ENCODE measurements around the gene CBLN1. TPM values are rescaled to one million over a fixed set of nuclear protein-coding genes. Genes with fewer than 3 reads are reported as not detected.

Gene CBLN1
- total RNA-seq, 6 experiments from 2014 or later: not detected

DNA sequence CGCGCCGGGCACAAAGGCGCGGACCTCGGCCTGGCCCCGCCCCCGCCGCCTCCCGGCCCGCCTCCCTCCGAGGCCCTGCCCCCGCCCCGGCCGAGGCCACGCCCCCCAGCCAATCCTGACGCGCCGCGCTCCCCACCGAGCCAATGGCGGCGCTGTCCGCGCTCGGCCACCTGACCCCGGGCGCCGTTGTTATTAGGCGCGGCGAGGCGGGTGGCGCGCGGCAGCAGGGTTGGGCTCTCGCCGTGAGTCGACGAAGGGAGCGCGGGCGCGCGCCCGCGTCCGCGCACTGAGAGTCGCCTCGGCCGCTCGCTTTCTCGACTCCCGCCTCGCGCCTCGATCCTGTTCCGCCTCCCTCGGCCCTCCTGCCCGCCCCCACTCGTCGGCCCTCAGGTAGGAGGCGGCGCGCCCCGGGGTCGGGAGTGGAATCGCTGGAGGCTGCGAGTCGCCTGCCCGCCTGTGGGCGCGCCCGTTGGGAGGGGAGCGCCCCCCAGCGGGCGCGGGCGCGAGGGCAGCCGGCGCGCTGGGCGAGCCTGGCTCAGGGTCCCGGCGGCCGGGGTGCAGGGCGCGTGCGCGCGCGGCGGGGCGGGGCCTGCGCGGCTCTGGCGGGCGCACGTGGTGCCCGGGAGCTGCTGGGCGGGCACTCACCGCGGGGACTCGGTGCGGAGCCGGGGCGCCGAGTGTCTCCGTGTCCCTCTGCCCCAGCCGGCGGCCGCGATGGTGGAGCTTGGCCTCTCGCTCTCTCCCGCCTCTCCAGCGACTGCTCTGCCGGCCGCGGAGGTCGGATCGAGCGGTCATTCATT lies 405 bp upstream of the CBLN1 start:
- Mint-ChIP-seq H3K9me3 (peaks cover 22% of the 10 kb centered on the region), H3K36me3 (ENCODE audit: low read depth) (no peaks in the 10 kb centered on the region), H3K27ac (no peak overlapping the region), H3K4me3 (no peak overlapping the region), H3K27me3 (ENCODE audit: insufficient read depth) (peaks cover 4% of the 10 kb centered on the region; the same call in 1 of the 2 replicates), H3K4me1 (ENCODE audit: low read depth) (no peaks in the 10 kb centered on the region)
- TF ChIP-seq, protein P1, sequence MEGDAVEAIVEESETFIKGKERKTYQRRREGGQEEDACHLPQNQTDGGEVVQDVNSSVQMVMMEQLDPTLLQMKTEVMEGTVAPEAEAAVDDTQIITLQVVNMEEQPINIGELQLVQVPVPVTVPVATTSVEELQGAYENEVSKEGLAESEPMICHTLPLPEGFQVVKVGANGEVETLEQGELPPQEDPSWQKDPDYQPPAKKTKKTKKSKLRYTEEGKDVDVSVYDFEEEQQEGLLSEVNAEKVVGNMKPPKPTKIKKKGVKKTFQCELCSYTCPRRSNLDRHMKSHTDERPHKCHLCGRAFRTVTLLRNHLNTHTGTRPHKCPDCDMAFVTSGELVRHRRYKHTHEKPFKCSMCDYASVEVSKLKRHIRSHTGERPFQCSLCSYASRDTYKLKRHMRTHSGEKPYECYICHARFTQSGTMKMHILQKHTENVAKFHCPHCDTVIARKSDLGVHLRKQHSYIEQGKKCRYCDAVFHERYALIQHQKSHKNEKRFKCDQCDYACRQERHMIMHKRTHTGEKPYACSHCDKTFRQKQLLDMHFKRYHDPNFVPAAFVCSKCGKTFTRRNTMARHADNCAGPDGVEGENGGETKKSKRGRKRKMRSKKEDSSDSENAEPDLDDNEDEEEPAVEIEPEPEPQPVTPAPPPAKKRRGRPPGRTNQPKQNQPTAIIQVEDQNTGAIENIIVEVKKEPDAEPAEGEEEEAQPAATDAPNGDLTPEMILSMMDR (IDR thresholded peaks at IDR 0.05): no peak
- no peak for DNase-seq

DNA sequence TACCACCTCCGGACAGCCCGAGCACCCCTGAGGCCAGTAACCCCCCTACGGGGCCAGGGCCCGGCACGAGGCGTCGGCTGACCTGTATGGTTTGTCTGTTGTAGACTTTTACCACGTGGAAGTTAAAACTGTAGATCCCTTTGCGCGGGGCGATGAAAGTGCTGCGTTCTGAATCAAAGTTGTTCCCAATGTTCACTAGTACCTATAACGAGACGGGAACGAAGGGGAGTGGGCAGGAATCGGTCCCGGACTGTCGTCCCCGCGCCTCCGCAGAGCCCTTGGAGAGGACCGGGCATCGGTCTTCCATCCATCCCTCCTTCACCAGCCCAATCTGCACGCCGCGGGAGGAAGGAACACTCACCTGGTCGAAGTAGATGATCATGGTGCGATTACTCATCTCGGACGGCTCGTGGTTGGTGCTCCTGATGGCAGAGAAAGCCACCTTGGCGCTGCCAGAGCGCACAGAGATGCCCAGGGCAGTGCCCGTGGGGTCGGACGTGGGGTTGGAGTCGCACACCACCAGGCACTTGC lies 732 bp downstream of the CBLN1 start:
- Mint-ChIP-seq H3K36me3 (ENCODE audit: low read depth) (peaks cover 3% of the 10 kb centered on the region; the same call in 1 of the 2 replicates), H3K27me3 (ENCODE audit: insufficient read depth) (peaks cover 7% of the 10 kb centered on the region), H3K9me3 (peaks cover 29% of the 10 kb centered on the region), H3K4me3 (no peak overlapping the region), H3K4me1 (ENCODE audit: low read depth) (no peaks in the 10 kb centered on the region), H3K27ac (no peak overlapping the region)
- TF ChIP-seq, protein P1 (IDR thresholded peaks at IDR 0.05): no peak
- DNase-seq: no peak

DNA sequence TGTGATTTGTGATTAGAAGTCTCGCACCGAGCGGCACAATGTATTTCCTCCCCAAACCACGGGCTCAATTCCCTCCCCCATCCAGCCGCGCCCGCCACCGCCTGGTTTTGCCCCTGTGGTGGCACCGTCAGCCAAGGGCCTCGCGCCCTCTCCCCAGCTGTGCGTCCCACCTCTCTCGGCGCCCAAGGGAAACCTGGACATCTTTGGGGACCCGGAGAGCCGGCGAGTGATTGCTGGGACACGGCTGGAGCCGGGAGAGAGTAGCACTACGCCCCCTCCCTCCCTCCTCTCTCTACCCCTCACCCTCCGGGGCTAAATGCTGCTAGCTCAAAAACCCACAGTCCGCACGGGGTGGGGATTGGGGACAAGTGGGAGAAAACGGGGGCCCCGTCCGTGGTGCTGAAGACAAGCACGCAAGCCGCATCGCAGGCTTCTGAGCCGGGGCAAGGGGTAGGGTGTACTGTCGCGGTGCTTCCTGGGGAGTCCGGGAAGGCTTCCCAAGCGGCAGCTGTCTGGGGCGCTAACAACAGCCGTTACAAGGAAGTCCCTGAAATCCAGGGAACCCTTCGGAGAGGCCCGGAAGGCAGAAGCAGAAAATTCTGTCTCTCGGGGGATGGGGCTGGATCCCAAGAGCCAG lies 1.4 kb downstream of the CBLN1 start:
- no peak for DNase-seq
- H3K4me3 Mint-ChIP-seq: no peak overlapping the region
- peaks cover 3% of the 10 kb centered on the region; the same call in 1 of the 2 replicates for H3K36me3 Mint-ChIP-seq (ENCODE audit: low read depth)
- H3K27me3 Mint-ChIP-seq (ENCODE audit: insufficient read depth): peaks cover 7% of the 10 kb centered on the region
- TF ChIP-seq, protein P1 (IDR thresholded peaks at IDR 0.05): no peak
- H3K27ac Mint-ChIP-seq: no peak overlapping the region
- H3K4me1 Mint-ChIP-seq (ENCODE audit: low read depth): no peaks in the 10 kb centered on the region
- peaks cover 29% of the 10 kb centered on the region for H3K9me3 Mint-ChIP-seq

DNA sequence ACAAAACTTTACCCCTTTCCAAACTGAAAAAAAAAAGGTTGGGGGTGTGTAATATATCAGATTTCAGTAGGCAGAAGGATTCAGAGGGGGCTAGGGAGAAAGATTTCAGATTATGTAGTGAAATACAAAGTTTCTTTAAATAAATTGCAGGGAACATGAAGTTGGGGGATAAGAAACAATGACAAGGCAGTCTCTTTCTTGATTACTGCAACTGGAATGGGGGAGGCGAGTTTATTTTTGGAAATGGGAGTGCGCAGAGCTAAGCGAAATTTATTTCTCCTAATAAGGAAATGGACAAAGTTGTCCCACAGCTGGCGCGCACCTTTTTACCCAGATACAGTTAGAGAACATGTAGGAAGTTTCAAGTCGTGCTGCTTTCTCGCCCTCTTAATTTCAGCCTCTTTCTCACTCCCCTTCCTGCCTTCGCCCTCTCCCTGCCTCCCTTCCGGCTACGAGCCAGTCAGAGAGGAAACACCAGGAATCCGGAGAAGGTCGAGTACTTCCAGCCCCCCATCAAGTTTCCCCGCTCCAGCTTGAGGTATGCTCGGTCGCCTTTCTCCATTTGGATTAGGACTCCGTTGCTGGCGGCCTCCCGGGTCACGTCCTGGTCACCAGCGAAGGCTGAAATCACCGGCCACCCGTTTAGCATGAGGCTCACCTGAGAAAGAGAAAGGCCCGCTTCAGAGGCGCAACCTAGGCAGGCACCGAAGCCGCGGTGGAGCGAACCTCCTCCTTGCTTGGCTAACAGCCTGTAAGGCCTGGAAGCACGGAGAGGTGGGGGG lies 2.5 kb downstream of the CBLN1 start:
- DNase-seq: no peak
- Mint-ChIP-seq H3K27me3 (ENCODE audit: insufficient read depth) (peaks cover 12% of the 10 kb centered on the region), H3K4me1 (ENCODE audit: low read depth) (no peaks in the 10 kb centered on the region), H3K4me3 (no peak overlapping the region), H3K36me3 (ENCODE audit: low read depth) (peaks cover 3% of the 10 kb centered on the region; the same call in 1 of the 2 replicates), H3K9me3 (peaks cover 29% of the 10 kb centered on the region), H3K27ac (no peak overlapping the region)
- TF ChIP-seq, protein P1 (IDR thresholded peaks at IDR 0.05): no peak

DNA sequence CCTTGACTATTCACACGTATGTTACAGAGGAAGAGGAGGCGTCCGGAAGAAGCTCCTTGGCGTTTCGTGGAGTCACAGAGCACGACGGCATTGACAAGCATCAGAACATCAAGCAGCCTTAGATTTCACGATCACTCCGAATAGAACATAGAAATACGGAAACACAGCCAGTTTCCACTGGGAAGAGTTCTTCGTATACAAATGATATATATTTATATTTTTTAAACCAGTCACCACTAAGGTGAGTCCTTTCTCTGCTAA lies 3.1 kb downstream of the CBLN1 start:
- Mint-ChIP-seq H3K9me3 (peaks cover 33% of the 10 kb centered on the region), H3K36me3 (ENCODE audit: low read depth) (peaks cover 3% of the 10 kb centered on the region; the same call in 1 of the 2 replicates), H3K27ac (no peak overlapping the region), H3K4me3 (no peak overlapping the region), H3K4me1 (ENCODE audit: low read depth) (no peaks in the 10 kb centered on the region), H3K27me3 (ENCODE audit: insufficient read depth) (peaks cover 12% of the 10 kb centered on the region)
- TF ChIP-seq, protein P1 (IDR thresholded peaks at IDR 0.05): no peak
- no peak for DNase-seq

All from HFFc6 (cell line).